Small intestine (tissue), 7 donors: ENCODE measurements around the gene ANKRD1. TPM values are rescaled to one million over a fixed set of nuclear protein-coding genes. Genes with fewer than 3 reads are reported as not detected.

Experiments used
- DNase-seq, 2 donors: peaks; one replicate each; pipeline versions ENCODE4 v3.0.0 to v3.0.0-alpha.2; 2013
- FAIRE-seq: peaks from 2 replicates; lab custom pipeline; 2012; peaks lifted over from hg19 to GRCh38; lab: Jason Lieb, UNC
- H3K27ac ChIP-seq, 3 donors: one replicate each; pipeline ENCODE4 v1.5.1; 2013; ENCODE audit warnings: low read length in 2 of 3, mild to moderate bottlenecking in 2 of 3, control low read depth in 1 of 3, inconsistent platforms in 1 of 3, low read depth in 1 of 3, moderate library complexity in 1 of 3
- H3K27me3 ChIP-seq, 3 donors: one replicate each; pipeline ENCODE4 v1.6.1; 2013; ENCODE audit warnings: low read length in 3 of 3, inconsistent platforms in 1 of 3; ENCODE audit not compliant: control insufficient read depth in 3 of 3, insufficient read depth in 3 of 3
- H3K36me3 ChIP-seq, 3 donors: one replicate each; pipeline ENCODE4 v1.6.1; 2013; ENCODE audit warnings: low read length in 3 of 3, inconsistent platforms in 1 of 3, low read depth in 1 of 3, mild to moderate bottlenecking in 1 of 3, moderate library complexity in 1 of 3; ENCODE audit not compliant: control insufficient read depth in 3 of 3, insufficient read depth in 2 of 3
- H3K4me1 ChIP-seq, 3 donors: one replicate each; pipeline ENCODE4 v1.6.1; 2013; ENCODE audit warnings: low read length in 2 of 3, inconsistent platforms in 1 of 3, low read depth in 1 of 3, mild to moderate bottlenecking in 1 of 3, moderate library complexity in 1 of 3; ENCODE audit not compliant: control insufficient read depth in 3 of 3, insufficient read depth in 2 of 3
- H3K4me3 ChIP-seq, 3 donors: one replicate each; pipeline ENCODE4 v1.5.1; 2013; ENCODE audit warnings: low read length in 3 of 3, control low read depth in 1 of 3, inconsistent platforms in 1 of 3, low read depth in 1 of 3, mild to moderate bottlenecking in 1 of 3, moderate library complexity in 1 of 3
- H3K9me3 ChIP-seq, 2 donors: one replicate each; pipeline ENCODE4 v1.6.1; 2013; ENCODE audit warnings: low read depth in 1 of 2, low read length in 1 of 2; ENCODE audit not compliant: control insufficient read depth in 2 of 2, insufficient read depth in 1 of 2
- WGBS, 3 donors: extraction: QIAGEN DNeasy Blood & Tissue Kit; methylation state at CpG; one replicate each; pipeline ENCODE4 v1.1.7; 2013; 5-methylcytosine and 5-hydroxymethylcytosine counted together
- polyA plus RNA-seq, 4 donors: library from polyadenylated mRNA; stranded (reverse) in 3 of 4; unstranded in 1 of 4; fragments of 200-250 nt in 3 of 4; fragments of 120-200 nt in 1 of 4; gene quantifications; one replicate each; pipeline versions ENCODE4 v1.2.1 to v1.2.3, GENCODE V29; 2013
- donor health status: healthy with polysubstance abuse.
- donor health status: control.
- donor health status: control.
- donor health status: Bipolar disorder and iron deficiency.
- donor health status: healthy.

Gene ANKRD1
- polyA plus RNA-seq, 4 donors = 0.12 to 66.7 (median 2.5) TPM

GRCh38 chr10:90919683-90920574 is 958 bp downstream of the ANKRD1 start:
- DNase-seq (no peak), FAIRE-seq (no peak)
- H3K4me1 ChIP-seq = no peaks in the 10 kb centered on the region
- H3K27me3 ChIP-seq = peaks cover 0 to 11% (median 0%) of the 10 kb centered on the region in 3 donors
- H3K4me3 ChIP-seq = no peak overlapping the region
- H3K36me3 ChIP-seq = no peaks in the 10 kb centered on the region
- no peak overlapping the region for H3K27ac ChIP-seq
- WGBS, 3 donors = 70 to 79% (median 76%) methylated on average over 8 of the region's 8 CpGs
- H3K9me3 ChIP-seq = no peaks in the 10 kb centered on the region

GRCh38 chr10:90917968-90918318 is 2.9 kb downstream of the ANKRD1 start:
- Histone ChIP-seq H3K36me3 (no peaks in the 10 kb centered on the region), H3K4me3 (no peak overlapping the region), H3K27me3 (peaks cover 0 to 11% (median 0%) of the 10 kb centered on the region in 3 donors), H3K4me1 (no peaks in the 10 kb centered on the region), H3K9me3 (no peaks in the 10 kb centered on the region), H3K27ac (no peak overlapping the region)
- FAIRE-seq (no peak), DNase-seq (no peak)
- WGBS, 3 donors = 72 to 84% (median 84%) methylated on average over 3 of the region's 3 CpGs

DNA sequence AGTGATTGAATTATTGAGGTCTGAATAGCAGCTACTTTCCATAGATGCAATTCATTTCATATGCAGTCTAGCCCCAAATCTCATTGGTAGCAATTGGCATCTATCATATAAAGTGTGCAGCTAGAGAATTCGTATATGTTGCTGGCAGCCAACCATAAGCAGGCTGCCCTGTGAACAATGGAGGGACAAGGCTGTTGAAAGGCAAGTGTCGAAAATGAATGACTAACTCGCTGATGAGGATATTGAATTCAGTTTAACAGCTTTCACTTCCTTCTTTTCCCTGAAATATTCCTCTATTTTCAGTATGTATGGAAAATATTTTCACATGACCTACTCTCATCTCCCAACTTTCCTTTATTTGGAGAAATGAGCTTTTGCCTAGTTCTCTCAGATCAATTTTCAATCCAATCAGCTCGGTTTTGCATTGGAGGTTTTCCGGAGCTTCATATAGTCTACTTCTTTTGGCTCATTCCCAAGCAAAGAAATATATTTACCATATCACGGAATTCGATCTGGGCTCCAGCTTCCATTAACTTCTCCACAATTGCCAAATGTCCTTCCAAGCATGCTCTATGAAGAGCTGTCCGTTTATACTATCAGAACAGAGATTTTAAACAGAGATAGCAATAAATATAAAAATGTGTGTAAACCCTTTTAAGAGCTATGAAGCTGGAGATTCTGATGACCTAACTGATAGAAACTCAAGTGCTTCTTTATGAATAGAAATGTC is 3.5 kb downstream of the ANKRD1 start:
- no peaks in the 10 kb centered on the region for H3K9me3 ChIP-seq
- no peak overlapping the region for H3K4me3 ChIP-seq
- DNase-seq = no peak
- H3K4me1 ChIP-seq = no peaks in the 10 kb centered on the region
- H3K27ac ChIP-seq = no peak overlapping the region
- 64 to 75% (median 69%) methylated on average over 8 of the region's 8 CpGs for WGBS, 3 donors
- H3K27me3 ChIP-seq = peaks cover 0 to 10% (median 0%) of the 10 kb centered on the region in 3 donors
- no peaks in the 10 kb centered on the region for H3K36me3 ChIP-seq
- no peak for FAIRE-seq

- Histone ChIP-seq H3K4me3 (no peak overlapping the region), H3K27ac (no peak overlapping the region), H3K9me3 (no peaks in the 10 kb centered on the region), H3K36me3 (no peaks in the 10 kb centered on the region), H3K4me1 (no peaks in the 10 kb centered on the region), H3K27me3 (peaks cover 0 to 8% (median 0%) of the 10 kb centered on the region in 3 donors)
- FAIRE-seq = no peak
- DNase-seq = no peak
- WGBS, 3 donors = 75 to 80% (median 79%) methylated on average over 6 of the region's 6 CpGs
Observed at GRCh38 chr10:90916392-90917237, 4.3 kb downstream of the ANKRD1 start.

DNA sequence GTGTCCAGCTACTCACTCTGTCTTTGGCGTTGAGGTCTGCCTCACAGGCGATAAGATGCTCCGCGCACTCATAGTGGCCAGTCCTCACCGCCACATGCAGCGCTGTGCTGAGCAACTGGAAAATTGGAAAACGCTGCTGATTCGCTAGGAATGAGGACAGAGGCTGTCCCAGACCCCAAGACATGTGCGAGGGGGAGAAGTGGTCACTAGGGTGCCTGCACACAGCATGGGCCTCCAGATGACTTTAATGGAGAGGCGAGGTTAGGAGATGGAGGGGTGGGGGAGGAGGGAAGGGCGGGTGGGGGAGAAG is 5.2 kb downstream of the ANKRD1 start:
- Histone ChIP-seq H3K36me3 (no peaks in the 10 kb centered on the region), H3K4me1 (no peaks in the 10 kb centered on the region), H3K9me3 (no peaks in the 10 kb centered on the region), H3K27ac (no peak overlapping the region), H3K4me3 (no peak overlapping the region), H3K27me3 (peaks cover 0 to 8% (median 0%) of the 10 kb centered on the region in 3 donors)
- 78 to 82% (median 82%) methylated on average over 10 to 11 of the region's 11 CpGs for WGBS, 3 donors
- FAIRE-seq (no peak), DNase-seq (no peak)

DNA sequence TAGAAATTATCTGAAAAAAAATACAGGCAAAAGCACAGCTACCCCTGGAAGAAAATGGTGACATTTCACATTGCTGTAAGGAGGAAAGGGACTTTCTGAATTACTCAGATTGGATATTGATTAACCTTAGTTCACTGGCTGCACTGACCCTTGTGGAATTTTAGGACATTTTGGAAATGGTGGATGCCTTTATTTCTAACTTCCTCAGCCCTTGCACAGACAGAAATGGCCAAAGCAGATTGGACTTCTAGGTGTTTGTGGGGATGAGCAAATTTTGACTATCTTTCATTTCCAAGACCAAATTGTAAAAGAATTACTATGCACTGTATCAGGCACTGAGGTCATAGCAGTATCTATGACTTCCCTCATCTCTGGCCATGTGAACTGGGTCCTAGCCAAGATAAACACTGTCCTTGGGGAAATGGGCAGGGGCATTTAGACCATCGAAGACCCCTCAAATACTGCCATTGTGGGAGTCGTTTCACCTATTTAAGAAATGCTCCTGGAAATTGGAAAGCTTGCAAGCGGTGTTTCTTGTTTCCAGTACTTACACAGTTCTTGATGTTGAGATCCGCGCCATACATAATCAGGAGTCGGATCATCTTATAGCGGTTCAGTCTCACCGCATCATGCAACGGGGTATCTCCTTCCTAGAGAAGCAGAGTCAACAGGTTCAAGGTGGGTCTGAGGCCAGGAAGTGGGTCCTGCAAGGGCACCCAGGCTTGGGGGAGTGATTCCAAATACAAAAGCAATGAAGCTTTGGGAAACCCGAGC is 5.7 kb downstream of the ANKRD1 start:
- no peak overlapping the region for H3K27ac ChIP-seq
- peaks cover 0 to 6% (median 0%) of the 10 kb centered on the region in 3 donors for H3K27me3 ChIP-seq
- WGBS, 3 donors = 80 to 86% (median 85%) methylated on average over 10 of the region's 10 CpGs
- H3K4me3 ChIP-seq = no peak overlapping the region
- FAIRE-seq (no peak), DNase-seq (no peak)
- H3K9me3 ChIP-seq = no peaks in the 10 kb centered on the region
- no peaks in the 10 kb centered on the region for H3K36me3 ChIP-seq
- no peaks in the 10 kb centered on the region for H3K4me1 ChIP-seq

DNA sequence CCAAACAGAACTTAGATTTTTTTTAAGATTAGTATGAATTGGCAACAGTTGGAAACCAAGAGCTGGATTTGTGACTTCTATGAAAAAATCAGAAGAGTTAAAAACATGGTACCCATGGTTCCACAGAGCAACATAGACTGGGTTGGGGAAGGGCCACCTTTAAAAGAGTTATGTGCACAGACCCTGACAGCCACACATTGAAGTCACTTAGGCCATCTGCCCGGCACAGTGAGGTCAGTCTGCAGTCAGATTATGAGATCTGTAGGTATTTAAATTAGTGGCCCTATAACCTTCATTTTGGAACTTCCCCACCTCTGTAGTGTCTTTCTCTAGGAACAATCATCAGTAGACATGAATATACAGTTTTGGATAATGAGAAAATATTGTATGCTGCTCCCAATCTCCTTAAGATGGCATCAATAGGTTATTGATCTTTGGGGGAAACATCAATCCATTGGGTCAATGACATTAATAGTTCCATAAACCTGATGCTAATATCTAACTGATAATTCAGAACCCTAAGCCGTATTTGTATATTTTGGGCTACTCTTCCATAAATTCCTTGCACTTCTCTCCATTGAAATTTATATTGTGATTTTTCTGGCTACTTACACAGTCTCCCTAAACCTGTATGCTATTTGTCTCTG is 7.0 kb downstream of the ANKRD1 start:
- Histone ChIP-seq H3K27me3 (peaks cover 0 to 3% (median 0%) of the 10 kb centered on the region in 3 donors), H3K27ac (no peak overlapping the region), H3K4me3 (no peak overlapping the region), H3K9me3 (no peaks in the 10 kb centered on the region), H3K4me1 (no peaks in the 10 kb centered on the region), H3K36me3 (no peaks in the 10 kb centered on the region)
- DNase-seq = no peak
- no peak for FAIRE-seq
- WGBS, 3 donors = 87 to 92% (median 89%) methylated on average over 2 of the region's 2 CpGs
